ENCODE data around the gene RALGAPA1.
"Not testable (repeated sequence)": the region's sequence is repeated elsewhere in the genome, so short reads cannot be mapped to it uniquely, and the experiment has no call there.

The RALGAPA1 gene

DNA sequence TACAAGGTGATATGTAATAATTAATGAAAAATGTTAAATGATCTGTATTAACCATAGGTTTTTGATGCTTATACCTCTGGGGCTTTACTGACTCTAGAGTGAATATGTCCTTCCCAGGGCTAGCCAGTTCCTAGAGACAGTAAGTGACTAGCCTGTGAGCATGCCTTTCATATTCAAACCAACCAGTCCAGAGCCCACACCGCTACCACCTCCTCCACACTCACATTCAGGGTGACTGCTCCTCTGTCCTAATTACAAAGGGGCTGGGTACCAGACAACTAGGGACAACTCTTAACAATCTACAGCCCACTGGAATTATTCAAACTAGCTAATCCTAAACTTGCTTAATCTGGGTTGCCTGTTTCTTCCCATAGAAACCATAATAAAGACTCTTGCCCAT, 49.0 kb downstream of the RALGAPA1 start:
- no peak for DNase-seq

DNA sequence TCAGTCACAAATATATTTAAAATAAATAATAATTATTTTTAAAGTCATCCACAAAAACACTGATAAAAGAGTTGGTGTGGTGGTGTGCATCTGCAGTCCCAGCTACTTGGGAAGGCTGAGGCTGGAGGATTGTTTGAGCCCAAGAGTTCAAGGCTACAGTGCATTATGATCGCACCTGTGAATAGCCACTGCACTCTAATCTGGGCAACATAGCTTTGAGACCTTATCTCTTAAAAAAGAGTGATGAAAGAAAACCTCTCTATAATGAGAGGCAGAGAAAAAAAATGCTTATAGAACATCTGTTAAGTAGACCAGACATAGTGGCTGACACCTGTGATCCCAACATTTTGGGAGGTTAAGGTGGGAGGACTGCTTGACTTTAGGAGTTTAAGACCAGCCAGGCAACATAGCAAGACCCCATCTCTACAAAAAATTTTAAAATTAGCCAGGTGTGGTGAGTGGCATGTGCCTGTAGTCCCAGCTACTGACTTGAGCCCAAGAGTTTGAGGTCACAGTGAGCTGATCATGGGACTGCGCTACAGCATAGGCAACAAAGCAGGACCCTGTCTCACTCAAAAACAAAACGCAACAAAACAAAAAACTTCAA, 50.5 kb downstream of the RALGAPA1 start:
- no peak for DNase-seq

DNA sequence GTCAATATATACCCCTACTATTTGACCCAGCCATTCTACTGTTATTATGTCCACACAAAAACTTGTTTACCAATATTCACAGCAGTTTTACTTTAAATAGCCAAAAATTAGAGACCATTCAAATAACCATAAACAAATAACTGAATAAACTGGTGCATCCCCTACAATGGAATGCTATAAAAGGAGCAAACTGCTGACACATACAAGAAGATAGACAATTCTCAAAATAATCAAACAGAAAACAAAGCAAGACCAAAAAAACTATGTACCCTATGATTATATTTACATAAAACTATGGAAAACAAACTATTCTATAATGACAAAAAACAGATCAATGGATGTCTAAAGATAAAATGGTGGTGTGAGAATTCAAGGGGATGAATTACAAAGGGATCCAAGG, 54.4 kb downstream of the RALGAPA1 start:
- DNase-seq, result no peak

DNA sequence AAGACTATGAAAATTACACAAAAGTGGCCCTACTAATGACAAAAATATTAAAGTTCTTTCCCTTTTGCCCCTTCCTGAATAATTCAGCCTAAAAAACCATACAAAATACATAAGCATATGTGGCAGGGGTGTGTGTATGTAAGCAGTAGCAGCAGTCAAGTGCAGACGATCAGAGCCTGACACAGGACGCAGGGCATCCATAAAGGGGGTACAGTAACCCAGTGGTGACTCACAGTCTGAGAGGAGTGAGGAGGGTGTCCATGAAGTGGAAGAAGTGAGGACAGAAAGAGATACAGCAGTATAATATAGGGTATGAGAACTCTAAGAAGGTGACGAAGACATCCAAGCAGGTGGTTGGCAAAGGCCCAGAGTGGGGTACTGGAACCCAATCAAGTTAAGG, 56.7 kb downstream of the RALGAPA1 start:
- no peak for DNase-seq

DNA sequence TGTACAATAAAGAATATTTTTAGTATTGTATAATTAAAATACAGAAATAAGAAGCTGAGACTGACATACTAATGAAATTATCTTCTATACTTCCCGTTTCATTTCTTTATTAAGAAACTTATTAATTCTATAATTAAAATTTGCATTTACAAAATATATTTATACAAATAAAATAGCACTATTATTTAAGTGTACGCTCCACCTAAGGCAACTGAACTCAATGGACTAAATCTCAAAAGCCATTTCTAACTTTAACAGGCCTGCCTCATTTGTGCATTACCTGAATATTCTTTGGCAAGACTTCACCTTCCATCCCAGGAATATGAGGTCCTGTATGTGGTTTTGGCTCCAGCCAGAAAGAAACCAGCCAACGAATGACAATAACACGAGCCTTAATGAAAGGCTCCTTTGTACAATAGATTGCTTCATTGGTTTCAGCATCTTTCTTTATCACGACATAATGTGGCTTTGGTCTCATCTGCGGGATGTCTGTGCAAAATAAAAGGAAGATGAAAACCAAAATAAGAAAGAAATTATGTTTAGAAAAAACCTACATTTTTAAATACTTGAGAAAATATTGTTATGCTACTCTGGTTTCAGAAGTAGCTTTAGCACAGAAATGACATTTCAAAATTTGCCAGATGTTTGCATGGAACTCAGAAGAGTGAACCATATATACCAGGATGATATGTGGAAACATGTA, 58.7 kb downstream of the RALGAPA1 start:
- DNase-seq, result no peak

DNA sequence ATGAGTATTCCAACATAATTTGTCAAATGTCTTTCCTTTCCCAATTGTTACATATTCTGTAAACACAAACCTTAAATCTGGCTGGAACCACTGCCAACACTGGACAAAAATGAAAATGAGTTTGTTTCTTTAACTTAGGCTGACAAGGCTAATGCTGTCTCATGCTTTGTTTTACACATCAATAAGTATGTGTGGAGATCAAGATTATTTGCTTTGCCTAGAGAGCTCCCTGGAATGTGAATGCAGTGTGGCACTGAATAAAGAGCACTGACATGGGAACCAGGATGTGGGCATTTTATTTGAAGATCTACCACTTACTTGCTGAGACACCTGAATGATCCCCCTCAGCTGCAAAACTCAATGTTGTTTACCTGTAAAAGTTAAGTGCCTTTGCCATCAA, 61.7 kb downstream of the RALGAPA1 start:
- no peak for DNase-seq

DNA sequence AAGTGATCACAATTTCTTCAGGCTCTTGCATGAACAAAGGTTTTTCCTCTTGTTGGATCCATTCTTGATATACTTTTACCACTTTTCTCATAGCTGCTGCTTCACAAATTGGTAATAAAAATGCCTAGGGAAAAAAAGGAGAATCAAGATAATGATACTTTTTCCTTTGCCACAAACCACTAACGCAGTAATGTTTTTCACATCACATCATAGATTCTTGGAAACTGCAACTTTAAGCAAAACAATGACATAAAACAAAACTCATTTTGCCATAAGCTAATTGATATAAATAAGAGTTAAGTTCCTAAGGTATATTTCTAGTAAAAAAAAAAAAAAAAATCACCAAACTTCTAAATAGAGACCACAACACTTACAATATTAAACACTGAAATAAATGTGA, 66.7 kb downstream of the RALGAPA1 start:
- no peak for DNase-seq

DNA sequence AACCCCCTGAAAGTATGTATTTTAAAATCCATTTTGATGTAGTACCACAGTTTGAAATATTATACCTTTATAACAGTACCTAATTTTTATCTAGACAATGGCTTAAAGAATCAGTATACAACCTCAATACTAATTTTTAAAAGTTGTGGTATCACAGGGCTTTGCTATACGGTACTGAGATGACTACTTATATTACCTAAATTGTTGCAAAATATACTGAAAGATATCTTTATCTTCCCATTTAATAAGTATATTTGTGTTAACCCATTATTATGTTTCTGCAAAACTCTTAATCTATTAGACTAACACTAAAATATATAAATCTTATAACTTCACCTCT, 67.1 kb downstream of the RALGAPA1 start:
- DNase-seq, result no peak

DNA sequence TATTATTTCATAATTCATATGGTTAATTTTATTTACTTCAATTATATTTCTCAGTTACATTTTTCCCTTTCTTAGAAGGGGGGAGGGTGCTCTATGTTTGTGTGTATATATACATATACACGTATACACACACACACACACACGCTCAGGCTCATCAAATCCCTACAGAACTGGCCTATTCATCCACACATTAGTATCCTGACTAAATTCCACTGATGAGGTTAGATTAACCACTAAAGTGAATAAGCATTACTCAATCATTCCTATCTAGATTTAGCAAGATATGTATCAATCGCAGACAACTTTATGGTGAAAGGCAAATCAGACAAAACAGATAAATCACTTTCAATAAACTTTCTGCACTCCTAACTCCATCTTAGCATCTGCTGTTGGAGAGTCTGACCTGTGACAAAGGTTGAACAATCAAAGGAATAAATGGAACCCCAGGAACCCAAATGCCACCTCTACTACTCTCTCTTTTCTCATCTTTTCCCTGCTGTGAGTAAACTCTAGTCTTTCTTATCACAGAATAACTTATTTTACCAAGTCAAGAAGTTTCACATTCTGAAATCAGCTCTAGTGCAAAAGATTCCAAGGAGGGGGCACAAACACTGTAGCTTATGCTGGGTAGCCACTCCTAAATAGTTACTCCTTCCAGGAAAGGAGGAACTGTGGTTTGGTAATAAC, 67.6 kb downstream of the RALGAPA1 start:
- no peak for DNase-seq

DNA sequence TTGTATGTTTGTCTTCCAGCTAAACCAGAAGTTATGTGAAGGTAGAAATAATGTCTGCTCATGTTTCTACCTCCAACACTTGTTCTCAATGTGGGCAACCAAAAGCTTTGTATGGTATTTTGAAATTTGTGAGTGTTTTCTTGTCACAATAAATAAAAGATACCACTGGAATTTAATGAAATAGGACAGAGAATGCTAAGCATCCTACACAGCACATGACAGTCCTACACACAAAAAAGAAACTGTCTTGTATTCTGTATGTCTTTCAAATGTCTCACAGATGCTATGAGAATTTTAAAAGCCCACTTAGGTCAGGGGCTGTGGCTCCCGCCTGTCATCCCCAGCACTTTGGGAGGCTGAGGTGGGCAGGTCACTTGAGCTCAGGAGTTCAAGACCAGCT, 68.9 kb downstream of the RALGAPA1 start:
- no peak for DNase-seq

DNA sequence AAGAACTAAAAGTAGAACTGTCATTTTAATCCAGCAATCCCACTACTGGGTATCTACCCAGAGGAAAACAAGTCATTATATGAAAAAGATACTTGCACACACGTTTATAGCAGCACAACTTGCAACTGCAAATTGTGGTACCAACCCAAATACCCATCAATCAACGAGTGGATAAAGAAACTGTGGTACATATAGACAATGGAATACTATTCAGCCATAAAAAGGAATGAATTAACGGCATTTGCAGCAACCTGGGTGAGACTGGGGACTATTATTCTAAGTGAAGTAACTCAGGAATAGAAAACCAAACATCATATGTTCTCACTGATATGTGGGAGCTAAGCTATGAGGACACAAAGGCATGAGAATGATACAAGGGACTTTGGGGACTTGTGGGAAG, 73.9 kb downstream of the RALGAPA1 start:
- DNase-seq, result not testable (repeated sequence)

DNA sequence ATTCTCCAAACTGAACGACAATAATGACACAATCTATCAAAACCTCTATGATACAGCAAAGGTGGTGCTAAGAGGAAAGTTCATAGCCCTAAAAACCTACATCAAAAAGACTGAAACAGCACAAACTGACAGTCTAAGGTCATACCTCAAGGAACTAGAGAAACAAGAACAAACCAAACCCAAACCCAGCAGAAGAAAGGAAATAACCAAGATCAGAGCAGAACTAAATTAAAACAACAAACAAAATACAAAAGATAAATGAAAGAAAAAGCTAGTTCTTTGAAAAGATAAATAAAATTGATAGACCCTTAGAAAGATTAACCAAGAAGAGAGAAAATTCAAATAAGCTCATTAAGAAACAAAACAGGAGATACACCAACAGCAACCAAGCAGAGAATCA, 75.6 kb downstream of the RALGAPA1 start:
- not testable (repeated sequence) for DNase-seq

DNA sequence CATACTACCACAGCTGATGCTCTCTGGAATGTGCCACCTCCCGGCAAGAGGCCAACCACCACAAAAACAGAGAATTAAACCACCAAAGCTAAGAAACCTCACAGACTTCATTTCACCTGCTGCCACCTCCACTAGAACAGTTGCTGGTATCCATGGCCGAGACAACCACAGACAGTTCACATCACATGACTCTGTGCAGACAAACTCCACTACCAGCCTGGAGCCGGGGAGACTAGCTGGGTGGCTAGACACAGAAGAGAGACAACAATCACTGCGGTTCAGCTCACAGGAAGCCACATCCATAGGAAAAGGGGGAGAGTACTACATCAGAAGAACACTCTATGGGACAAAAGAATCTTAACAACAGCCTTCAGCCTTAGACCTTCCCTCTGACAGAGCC, 78.2 kb downstream of the RALGAPA1 start:
- no peak for DNase-seq

DNA sequence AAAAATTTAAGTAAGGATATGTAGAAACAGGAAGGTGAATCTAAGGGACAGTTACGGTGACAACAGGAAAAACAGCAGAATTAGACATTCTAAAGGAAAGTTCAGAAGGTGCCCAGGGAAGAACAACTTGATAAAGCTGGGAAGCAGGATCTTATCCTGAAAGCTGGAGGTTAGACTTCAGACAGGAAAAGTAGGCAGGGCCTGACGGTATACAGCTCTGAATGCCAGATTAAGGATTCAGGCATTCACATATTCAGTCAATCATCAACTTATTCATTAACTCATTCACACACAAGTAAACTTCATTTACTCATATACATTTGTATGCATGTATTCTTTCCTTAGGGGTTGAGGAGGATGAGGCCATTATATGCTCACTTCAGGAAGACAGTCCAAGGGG, 81.3 kb downstream of the RALGAPA1 start:
- no peak for DNase-seq

DNA sequence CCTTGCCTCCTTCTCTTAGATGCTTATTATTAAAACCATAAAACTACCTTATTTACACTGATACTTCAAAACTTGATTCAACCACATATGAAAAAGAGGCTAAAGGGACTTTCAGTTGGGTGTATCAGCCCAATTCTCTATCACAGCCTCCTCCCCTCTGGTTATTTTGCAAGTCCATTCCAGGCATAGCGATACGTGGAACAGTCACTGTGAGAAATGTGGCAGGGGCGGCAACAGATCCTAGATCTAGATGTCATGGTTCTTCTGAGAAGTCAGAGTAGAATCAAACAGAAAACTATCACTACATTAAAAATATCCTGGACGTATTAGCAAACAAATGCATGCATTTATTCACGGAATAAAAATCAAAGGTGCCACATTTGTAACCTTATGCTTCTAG, 83.2 kb downstream of the RALGAPA1 start:
- no peak for DNase-seq

DNA sequence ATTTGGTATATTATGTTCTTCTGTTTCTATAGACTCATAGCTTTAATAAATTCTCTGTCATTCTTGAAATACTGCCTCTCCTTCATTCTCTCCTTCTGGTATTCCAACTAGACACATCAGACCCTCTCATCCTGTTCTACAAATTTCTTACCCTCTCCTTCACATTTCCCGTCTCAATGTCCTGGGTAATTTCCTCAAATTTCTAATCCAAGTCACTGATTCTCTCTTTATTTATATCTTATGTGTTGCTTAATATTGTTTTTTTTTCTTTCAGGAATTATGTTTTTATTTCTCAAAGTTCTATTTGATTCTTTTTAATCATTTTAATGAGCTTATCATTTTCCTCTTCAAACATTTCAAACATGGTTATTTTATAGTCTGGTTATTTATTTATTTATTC, 94.0 kb downstream of the RALGAPA1 start:
- DNase-seq, result no peak

DNA sequence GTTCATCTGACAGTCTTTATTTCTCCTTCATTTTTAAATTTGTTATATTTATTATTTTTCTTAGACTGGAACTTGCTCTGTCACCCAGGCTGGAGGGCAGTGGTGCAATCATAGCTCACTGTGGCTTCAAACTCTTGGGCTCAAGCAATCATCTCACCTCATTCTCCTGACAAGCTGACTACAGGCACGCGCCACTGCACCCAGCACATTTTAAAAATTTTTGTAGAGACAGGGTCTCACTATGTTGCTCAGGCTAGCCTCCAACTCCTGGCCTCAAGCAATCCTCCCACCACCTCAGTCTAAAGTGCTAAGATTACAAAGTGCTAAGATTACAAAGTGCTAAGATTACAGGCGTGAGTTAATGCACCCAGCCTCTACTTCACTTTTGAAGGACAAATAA, 96.6 kb downstream of the RALGAPA1 start:
- no peak for DNase-seq

DNA sequence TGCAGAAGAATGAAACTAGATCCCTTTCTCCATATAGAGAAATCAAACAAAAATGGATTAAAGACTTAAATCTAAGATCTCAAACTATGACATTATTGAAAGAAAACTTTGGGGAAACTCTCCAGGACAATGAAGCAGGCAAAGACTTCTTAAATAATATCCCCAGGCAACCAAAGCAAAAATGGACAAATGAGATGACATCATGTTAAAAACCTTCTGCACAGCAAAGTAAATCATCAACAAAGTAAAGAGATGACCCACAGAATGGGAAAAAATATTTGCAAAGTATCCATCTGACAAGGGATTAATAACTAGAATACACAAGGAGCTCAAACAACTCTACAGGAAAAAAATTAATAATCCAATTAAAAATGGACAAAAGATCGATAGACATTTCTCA, 101.0 kb downstream of the RALGAPA1 start:
- no peak for DNase-seq

DNA sequence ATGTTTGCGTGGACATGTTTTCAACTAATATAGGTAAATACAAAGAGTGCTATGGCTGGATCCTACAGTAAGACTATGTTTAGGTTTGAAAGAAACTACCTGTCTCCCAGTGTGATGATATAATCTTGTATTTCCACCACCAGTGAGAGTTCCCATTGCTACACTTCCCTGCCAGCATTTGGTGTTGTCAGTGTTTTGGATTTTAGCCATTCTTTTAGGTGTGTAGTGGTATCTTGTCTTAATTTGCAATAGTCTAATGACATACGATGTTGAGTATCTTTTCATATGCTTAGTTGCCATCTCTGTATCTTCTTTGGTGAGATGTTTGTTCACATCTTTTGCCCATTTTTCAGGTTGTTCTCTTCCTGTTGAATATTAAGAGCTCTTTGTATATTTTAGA, 103.5 kb downstream of the RALGAPA1 start:
- DNase-seq, result no peak

DNA sequence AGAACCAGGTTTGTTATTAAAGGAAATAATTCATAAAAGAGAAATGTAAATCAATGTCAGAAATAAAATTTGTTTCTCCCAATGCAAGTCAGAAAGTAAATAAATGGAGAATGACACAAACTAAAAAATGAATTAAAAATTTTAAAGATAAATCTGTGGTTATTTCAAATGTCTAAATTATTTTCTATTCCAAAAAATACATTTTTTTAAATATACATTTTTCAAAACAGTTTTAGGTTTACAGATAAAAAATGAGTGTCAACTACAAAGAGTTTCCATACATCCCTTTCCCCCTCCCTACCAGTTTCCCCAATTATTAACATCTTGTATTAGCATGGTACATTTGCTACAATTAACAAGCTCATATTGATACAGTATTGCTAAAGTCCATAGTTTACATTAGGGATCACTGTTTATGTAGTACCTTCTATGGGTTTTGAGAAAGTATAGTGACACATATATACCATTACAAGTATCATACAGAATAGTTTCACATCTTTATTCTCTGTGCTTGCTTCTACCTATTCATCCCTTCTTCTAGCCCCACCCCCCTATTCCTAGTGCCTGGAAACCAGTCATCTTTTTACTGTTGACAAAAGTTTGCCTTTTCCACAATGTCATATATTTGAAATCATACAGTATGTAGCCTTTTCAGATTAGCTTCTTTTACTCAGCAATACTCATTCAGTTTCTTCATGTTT, 104.2 kb downstream of the RALGAPA1 start:
- DNase-seq, result no peak

DNA sequence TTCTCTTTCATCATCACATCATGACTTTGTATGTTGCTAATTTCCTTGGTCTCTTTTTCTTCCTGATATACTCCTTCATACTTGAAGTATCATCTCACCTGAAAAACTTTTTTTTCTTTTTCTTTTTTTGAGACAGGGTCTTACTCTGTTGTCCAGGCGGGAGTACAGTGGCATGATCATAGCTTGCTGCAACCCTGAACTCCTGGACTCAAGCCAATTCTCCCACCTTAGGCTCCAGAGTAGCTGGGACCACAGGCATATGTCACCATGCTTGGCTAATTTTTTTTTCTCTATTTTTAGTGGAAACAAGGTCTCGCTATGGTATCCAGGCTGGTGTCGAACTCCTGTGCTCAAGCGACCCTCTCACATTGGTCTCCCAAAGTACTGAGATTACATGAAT, 107.6 kb downstream of the RALGAPA1 start:
- no peak for DNase-seq

DNA sequence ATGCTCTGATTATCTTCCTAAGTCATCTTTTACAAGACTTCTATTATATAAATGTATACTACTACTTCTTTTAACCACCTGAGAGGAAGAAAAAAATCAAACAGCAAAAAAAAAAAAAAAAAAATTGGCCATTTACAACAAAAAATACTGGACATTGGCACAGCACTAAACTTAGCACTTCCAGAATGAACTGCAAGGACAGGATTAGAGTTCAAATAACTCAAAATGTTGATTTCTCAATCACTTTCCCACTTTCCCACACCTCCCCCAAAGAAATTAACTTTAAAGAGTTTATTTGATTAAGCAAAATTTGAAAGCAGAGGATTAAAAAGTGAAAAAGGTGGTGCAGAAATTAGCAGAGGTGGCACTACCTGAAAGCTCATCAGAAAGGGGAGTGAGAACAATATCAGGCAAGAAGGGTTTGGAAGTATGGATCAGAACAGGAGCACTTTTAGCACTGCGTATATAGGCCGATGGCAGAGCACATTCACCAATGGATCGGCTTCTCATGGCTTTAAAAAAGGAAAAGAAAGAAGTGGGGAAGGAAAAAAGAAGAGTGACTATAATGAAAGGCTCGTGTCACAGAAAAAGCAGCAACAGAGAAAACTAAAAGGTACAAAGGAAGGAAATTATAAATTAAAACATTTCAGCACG, 109.2 kb downstream of the RALGAPA1 start:
- DNase-seq, result no peak

DNA sequence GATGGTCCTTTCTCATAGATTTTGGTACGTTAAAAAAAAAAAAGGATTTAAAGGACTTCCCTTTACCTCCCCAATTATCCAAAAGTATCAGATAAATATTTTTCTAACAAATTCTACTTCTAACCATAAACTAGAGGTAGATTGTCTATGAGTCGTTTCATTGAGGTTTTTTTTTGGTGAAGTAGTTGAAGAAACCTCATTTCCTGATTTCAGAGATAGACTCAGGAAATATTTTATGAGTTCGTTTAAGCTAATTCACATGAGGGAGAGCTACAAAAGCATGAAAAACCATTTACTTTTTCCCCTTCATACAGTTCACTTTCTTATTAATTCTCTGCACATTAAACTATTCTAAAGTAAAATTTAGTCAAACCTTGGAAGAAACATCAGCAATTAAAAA, 112.5 kb downstream of the RALGAPA1 start:
- no peak for DNase-seq

DNA sequence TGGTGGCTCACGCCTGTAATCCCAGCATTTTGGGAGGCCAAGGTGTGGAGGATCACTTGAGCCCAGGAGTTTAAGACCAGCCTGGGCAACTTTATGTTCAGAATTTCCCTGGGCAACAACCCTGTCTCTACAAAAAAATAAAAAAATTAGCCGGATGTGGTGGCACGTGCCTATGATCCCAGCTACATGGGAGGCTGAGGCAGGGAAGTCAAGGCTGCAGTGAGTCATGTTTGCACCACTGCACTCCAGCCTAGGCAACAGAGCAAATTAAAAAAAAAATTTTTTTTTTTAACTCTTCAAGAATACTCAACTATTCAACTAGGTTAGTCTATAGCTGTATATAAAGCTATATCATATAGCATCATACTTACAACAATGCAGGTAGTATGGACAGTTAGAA, 113.0 kb downstream of the RALGAPA1 start:
- no peak for DNase-seq
